ENCODE data around the gene COL18A1.

Gene COL18A1

DNA sequence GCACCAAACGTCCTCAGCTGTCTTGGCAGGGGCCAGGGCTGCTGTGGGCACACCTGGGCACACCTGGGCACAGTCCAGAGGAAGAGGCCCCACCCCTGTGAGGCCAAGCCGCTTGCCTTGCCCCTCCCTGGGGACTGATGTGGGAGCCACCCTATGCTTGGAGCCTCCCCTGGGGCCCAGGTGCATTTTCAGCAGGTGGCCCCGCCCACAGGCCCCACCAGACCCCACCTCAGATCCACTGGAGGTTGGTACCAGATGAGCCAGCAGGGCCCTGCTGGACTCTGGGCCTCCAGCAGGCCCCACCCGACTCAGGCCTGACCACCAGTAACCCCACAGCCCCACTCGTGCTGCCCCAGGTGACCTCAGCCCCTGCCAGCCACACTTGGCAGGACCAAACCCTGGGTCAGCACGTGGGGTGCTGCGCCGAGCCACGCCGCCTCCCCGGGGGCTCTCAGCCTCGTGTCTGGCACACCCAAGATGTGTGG lies 128.4 kb downstream of the COL18A1 start:
- no peak for DNase-seq (ENCODE audit: low read depth, low spot score)

DNA sequence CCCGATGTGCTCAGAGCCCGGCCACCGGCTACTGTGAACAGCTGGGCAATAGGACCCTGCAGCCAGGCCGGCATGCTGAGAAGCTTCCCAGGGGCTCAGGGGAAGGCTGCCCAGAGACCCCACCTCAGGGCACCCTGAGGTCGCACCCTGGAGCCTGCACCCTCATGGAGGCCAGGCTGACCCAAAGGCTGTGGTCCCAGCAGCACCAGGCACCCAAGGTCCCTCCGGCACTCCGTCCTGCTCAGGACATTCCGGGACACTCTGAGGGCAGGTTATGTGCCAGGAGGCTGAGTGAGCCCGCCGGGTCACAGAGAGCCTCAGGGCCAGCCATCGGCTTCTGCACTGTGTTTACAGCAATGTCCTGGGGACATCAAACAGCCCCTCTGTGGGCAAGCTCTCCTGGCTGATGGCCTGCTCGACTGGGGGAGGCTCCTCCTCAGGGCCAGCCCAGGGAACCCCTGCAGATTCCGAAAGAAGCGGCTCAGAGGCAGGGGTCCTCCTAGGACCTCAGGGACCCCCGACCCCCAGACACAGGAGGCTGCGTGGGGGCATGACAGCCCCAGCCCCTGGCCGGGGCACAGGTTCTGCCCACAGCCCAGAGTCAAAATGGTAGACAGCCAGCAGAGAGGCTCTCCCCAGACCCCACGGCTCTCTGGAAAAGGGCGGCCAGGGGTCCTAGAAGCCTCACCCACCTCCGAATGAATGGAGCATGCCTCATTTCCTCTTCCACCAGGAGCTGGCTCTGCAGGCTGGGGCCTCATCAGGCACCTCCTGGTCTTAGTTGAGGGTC lies 129.1 kb downstream of the COL18A1 start:
- no peak for DNase-seq (ENCODE audit: low read depth, low spot score)

DNA sequence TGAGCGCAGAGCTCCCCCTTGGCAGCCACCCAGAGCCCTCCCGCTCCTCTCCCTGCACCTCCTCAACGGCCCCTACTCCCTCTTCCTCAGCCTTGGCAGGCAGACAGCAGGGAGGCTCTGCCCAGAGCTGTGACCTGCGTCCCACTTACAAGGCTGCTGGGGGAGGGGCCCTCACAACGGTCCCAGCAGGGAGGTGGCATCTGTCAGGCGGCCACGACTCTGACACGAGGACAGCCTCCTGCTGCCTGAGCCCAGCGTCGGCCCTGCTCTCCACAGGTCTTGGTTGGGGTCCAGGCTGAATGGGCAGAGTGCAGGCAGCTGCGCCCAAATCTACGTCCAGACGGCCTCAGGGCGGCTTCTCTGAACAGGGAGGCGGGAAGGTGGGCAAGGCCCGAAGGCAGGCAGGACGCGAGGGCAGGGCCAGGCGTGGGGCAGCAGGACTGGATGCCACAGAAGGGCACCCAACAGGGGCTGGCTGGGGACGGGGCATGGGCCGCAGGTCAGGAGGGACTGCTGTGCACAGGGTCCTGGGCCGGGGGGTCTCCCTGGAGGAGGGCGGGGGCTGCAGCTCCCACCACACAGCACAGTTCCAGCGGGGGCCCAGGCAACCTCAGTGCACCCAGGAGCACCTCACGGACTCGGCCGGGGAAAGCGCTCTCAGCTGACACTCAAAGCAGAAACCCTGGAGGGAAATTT lies 129.8 kb downstream of the COL18A1 start:
- no peak for DNase-seq (ENCODE audit: low read depth, low spot score)

DNA sequence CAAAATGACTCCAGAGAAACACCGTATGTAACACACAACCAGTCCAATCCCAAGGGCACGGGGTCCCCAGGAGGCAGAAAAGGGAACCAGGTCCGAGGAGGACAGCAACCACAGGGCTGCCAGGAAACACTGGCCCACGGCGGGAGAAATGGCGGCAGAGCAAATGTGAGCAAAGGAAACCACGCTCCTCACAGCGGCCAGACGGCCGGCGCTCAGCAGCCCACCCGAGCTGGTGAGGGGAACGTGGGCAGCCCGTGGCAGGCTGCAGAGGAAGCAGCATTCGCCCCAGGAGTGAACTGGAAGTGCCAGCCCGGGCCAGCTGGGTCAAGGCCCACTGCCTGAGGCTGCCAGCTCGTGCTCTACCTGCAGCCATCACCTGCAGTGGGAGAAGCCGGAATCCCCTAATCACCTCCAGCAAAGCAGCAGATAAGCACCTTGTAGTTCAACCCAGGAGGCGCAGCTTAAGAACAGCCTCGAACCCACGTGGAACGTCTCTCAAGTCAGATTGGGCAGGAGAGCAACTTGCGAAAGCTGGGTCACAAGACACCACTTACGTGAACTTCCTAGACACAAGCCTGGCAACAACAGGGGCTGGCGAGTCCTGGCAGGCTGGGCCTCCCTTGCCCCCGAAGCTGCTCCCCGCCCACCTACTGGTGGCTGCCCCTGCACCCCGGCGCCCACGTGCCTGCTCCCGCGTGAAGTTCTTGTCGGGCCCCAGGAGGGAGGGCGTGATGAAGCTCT lies 130.5 kb downstream of the COL18A1 start:
- DNase-seq (ENCODE audit: low read depth, low spot score): no peak

DNA sequence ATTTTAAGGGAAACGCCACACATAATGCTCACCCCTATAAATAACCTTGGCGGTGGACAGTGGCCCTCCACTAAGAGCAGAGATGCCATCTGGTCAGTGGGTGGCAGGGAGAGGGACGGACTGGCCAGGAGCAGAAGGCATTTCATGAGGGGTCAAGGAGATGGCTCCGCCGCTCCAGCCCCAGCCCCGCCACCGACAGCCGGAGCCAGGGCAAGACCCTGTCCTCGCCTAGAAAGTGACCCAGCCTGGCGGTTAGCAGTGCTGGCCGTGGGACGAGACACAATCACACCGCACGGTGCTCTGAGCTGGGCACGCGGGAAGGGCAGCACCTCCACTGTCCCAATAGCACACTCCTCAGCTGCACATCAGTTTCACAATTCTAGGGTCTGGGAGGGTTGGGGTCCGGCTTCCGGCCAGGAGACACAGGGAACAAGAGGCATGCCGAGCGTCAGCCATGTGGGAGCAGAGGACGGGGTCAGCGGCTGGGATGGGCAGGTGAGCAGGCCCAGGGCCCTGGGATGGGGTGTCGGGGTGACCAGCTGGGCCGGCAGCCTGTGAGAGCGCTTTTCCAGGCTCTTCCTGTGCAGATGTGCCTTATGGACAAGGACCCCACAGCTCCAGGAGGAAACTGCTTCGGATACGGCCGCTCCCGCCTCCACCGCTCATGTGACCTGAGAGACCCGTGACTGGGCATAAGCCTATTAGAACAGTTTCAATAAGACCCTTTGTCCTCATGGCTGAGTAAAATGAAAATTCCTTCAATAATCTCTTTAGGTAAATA lies 131.5 kb downstream of the COL18A1 start:
- DNase-seq (ENCODE audit: low read depth, low spot score): no peak

DNA sequence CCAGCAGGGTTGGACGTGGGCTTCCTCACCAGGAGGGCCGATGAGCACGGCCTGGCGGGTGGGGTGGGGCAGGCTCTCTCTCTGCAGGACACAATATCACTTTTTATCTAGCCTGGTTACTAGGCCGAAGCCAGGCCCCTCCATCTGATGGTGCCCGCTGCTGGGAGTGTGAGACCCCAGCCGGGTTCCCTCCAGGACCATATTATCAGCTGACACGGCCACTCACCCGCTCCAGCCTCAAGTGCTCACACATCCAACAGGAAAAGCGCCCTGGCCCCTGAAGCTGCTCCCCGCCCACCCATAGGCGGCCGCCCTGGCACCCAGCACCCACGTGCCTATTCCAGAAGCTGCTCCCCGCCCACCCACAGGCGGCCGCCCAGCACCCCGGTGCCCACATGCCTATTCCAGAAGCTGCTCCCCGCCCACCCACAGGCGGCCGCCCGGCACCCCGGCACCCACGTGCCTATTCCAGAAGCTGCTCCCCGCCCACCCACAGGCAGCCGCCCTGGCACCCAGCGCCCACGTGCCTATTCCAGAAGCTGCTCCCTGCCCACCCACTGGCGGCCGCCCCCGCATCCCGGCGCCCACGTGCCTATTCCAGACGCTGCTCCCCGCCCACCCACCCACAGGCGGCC lies 132.3 kb downstream of the COL18A1 start:
- DNase-seq (ENCODE audit: low read depth, low spot score): no peak

DNA sequence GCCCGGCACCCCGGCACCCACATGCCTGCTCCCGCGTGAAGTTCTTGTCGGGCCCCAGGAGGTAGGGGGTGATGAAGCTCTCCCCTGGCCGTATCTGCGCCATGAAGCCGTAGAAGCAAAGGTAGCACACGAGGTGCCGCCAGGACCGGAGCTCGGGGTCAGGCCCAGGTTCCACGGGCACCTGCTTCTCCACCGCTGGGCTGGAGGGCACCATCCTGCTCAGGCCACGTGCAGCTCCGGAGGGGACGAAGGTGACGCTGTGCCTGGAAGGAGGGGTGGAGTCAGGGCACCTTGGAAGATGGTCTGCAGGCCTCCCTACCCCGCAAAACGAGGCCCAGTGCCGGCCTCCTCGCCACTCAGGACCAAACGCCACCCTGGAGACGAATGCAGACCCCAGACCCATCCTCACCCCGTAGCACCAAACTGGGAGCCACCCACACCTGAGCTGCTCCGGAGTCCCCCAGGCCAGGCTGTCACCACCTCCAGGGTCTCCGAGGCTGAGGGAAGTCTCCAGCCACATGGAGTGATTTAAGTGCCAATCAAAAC lies 132.9 kb downstream of the COL18A1 start:
- DNase-seq (ENCODE audit: low read depth, low spot score): no peak

DNA sequence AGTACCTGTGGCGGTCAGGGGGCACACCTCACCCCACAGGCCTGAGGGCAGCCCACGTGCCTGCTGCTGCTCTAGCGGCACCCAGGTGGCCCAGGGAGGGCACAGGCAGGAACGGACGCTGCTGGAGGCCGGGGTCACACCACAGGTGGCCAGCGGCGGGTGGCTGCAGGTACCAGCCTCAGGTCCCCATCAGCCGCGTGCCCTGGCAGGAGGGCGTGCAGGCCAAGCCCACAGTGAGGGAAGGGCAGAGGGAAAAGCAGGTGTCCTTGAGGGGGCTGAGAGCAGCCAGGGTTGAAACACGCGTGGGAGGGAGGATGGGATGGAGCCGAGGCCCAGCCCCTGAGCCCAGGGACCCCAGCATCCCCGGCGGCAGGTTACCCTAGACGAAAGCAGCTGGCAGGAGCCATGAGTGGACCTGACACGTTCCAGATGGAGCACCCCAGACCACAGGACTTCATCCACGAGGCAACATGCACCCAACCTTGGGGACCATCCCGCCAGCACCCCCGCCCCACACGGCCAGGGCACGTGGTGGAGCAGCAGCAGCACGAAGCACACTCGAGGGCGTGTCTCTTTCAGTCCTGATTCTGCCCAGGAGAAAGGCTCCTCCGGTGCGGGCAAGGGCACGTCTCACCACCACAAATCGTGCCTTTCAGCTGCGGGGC lies 133.5 kb downstream of the COL18A1 start:
- DNase-seq (ENCODE audit: low read depth, low spot score): no peak

DNA sequence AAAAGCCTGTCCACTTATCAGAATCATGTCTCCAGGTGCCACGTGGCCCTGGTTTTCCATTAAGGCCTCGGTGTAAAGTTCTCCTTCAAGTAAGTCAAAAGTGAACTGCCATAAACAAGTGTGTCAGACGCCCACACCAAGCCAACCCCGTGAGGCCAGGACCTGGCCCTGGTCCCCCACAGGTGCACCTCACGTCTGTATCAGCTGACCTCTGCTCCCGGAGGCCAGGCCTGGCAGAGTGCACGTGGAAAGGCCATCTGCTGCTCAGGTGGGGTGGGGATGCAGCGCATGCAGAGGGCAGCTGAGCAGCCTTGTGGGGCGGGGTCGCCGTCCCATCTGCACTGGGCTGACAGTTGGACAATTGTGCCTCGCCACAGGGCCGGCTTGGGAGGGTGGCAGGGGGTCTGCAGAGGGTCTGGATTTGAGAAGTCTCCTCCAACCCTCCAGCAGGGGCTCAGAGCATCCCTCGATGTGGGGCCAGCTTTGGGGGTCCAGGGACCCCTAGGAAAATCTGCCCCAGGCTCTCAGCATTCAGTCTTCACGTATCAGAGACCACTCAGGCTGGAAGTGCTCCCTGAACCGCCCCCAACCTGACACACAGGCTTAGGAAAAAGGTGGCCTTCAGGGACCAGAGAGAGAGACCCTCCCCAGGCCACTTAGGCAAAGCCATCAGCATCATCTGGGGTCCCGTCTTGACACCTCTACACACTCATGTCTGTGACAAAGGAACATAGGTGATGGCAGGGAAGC lies 134.3 kb downstream of the COL18A1 start:
- DNase-seq (ENCODE audit: low read depth, low spot score): no peak

DNA sequence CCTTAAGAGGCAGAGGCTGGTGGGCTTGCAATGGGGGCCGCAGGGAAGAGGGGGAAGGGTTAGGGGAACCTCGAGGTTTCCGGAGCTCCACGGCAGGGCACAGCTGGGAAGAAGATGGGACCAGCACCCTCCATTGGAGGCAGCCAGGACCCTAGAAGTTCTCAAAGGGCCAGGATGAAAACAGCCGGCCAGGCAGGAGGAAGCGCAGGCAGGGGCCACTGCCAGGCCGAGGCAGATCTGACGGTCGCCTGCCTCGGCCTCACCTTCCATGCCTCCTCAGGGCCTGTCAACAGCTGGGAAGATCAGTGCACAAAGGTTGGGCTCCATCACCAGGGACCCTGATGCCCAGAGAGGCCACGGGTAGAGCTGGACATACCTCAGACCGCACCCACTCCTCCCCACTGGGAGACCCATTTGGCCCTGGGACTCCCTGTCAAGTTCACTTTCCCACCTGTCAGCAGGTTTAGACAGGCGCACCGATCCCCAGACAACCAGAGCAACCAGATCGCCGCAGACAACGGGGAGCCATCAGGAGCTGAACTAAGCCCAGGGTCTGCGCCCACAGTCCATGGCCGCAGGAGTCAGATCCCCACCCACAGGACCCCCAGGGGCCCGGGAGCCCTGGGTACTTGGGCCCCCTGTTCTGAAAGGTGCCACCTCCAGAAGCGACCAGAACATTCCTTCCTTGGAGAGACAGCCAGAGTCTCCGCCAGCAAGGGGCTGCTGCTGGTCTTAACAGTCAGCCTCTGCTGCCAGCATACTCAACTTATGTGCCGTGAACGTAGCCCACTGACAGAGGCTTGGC lies 135.0 kb downstream of the COL18A1 start:
- no peak for DNase-seq (ENCODE audit: low read depth, low spot score)

DNA sequence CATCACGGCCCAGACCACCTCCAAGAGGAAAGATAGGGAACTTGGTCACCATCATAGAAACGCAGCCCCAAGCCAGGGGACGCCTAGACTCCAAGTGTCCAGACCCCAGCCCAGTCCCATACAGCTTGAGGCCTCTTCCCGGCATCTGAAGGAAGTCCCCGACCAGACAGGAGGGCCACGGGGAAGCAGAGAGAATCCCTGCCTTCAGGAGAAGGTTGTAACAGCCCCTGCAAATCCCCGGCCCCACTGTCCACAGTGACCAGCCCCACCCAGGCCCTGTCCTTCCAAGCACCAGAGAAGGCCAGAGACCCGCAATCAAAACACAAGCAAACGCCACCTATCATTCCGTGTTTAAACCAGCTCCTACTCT lies 135.6 kb downstream of the COL18A1 start:
- no peak for DNase-seq (ENCODE audit: low read depth, low spot score)

DNA sequence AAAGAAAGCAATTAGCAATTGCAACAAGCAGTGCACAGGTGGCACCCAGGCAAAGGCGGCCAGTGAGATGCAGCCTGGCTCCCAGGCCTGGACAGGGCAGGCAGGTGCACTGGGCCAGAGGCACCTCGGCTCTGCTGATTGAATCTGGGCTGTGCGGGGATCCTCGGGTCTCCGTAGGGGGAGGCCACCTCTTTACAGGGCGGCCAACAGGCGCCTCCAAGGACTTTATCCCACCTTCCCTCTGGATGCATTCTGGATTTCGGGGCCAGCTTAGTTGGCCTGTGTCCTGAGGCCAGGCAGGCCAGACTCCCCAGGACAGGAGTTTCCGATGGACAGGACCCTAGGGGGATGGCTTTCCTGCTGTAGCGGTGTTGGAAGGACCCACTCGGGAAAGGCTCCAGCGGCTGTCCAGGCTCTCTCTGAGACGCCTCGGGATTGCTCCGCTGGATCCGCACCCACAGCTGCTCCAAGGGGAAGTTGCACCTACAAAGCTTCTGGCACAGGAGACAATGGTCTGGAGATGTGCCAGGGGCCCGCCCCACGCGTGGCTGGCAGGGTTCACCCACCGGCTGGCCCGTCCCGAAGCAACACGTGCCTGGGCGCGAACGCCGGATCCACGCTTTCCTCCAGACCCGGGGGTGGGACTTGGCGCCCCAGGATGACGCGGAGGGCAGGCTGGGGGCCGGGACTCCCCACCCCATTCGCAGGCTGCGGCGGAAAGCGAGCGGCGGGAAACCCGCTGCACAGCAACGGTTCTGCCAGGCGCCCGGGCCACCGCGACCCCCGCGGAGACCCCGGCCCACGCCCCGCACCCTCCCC lies 136.5 kb downstream of the COL18A1 start:
- DNase-seq (ENCODE audit: low read depth, low spot score): peak; percentile 8

DNA sequence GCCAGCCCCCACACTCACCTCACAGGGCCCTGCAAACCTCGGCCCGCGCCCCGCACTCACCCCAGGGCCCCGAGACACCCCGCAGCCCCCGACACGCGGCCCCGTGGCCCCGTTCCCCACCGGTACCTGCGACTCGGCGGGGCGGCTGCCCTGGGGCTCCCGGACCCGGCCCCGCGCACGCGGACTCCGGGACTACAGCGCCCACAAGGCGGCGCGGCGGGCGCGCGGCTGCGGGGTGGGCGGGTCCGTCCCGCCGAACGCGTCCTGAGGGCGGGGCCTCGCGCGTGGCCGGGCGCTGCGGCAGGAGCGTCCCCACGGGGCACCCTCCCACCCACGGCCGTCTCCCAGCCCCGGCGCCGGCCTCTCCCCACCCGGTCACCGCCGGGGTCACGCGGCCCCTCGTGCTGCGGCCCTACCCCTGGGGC lies 137.3 kb downstream of the COL18A1 start, which contains the start of gene SLC19A1:
TSS of gene SLC19A1 (minus strand) at position 199 of the 425 bp plus-strand sequence. CDS start 4,481 bp downstream, outside the sequence.
- peak; percentile 1 for DNase-seq (ENCODE audit: low read depth, low spot score)

DNA sequence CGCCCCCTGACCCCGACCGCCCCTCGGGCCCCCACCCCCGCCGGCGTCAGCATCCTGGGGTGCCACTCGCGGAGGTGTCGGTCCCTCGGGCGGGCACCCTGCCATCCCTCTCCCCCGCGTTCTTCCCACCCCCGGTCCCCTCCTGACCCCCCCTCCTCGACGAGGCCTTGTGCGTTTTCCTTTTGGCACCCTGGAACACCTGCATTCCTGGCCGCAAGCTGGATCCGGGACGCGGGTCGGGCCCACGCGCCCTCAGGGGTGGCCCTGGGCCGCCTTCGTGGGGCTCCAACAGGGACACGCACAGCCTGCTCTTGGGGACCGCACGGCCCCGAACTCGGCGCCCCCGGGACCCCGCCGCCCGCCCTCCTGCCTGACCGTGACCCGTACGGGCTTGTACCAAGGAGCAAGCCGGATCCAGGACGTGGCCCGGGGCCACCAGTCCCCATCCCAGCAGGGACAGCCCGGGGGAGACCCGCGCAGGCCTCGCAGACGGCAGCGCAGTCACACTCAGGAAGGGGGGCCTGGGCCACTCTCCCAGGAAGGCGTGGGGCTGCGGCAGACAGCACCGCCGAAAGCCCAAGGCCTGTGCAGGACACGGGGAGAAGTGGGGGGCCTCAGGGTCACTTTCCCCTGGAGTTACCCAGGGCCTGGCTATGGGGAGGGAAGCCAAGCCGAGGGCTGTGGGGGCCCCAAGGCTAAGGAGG lies 137.9 kb downstream of the COL18A1 start:
- DNase-seq (ENCODE audit: low read depth, low spot score): peak; percentile 20

DNA sequence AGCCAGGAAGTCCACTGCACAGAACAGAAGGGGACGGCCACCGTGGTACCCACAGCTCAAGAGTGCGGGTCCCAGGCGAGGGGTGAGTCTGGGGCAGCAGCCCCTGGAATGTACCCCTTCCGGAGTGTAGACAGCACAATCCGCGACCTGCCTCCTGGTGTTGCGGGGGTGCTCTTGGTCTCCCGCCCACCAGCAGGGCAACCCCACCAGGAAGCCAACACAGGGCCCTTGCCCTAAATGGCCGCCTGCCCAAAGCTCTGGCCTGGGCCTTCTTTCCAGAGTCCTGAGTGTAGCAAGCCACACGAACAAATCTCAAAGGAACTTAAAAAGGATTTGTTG lies 138.4 kb downstream of the COL18A1 start:
- DNase-seq (ENCODE audit: low read depth, low spot score): no peak

DNA sequence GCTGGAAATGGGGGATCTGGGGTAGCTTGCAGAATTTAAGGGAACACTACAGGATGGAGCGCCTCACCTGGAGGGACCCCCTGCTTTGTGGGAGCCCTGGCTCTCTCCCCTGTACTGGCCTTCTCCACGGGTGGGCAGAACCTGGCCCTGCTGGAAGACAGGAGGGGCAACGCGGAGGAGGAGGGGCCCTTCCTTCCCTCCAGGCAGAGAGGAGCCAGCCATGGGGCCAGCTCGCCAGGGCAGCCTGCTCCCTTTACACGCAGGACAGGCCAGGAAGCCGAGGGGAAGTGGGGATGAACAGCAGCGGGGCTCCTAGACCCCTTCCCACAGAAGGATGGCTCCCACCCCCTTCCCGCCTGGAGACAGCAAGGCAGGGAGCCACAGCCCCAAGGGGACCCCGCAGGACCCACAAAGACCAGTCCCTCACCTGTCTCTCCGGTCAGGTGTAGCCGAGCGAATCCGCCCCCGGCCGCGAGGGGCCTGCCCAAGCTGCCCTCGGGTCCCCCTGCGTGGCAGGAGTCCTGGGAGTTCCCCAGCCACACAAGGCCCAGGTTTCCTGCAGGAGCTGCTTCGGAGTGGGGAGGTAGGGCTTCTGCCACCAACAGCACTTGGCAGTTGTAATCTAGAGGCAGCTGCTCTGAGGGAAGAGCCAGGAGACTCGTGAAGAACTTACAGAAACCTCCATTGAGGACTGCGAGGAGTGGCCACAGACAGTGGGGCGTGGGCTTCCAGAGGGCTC lies 138.9 kb downstream of the COL18A1 start:
- peak; percentile 6 for DNase-seq (ENCODE audit: low read depth, low spot score)

Measured in ELF-1 (cell line).